GM13977 (cell line): ENCODE measurements around the gene VRTN.
"Not testable (repeated sequence)": the region's sequence is repeated elsewhere in the genome, so short reads cannot be mapped to it uniquely, and the experiment has no call there.

Source experiments
- DNase-seq: peaks from one replicate; pipeline ENCODE4 v3.0.0; 2012; ENCODE audit warnings: low spot score
- CTCF ChIP-seq: IDR thresholded peaks from 2 replicates; pipeline ENCODE4 v1.5.1; 2012; ENCODE audit warnings: mild to moderate bottlenecking, control low read depth; ENCODE audit not compliant: insufficient read depth; ENCODE audit errors: extremely low read depth, missing control alignments
- in situ Hi-C: fragments of 300-500 bp; cut with MboI; formaldehyde crosslinking; loops from one replicate; pipeline ENCODE4 v1.12.0; 2022; ENCODE audit warnings: low sequenced_read_pairs, low pct_unique_long_range_greater_than_20kb, mixed read lengths, inconsistent platforms; ENCODE audit not compliant: unreplicated experiment

VRTN gene

GRCh38 chr14:74326369-74327152 lies 21.7 kb upstream of the VRTN start:
- in situ Hi-C loops: no loop called here
- DNase-seq: no peak
- TF ChIP-seq CTCF: no peak

- DNase-seq, in situ Hi-C loops: not testable (repeated sequence)
Measured at GRCh38 chr14:74329950-74330552, 18.2 kb upstream of the VRTN start.

- DNase-seq: no peak
- no peak for TF ChIP-seq CTCF
- in situ Hi-C loops: no loop called here
Measured at GRCh38 chr14:74333909-74334308, 14.4 kb upstream of the VRTN start.

- in situ Hi-C loops: no loop called here
- DNase-seq: no peak
- no peak for TF ChIP-seq CTCF
Measured at GRCh38 chr14:74346341-74346740, 1.9 kb upstream of the VRTN start.

GRCh38 chr14:74347097-74347794 lies 1.0 kb upstream of the VRTN start:
- in situ Hi-C loops: no loop called here
- DNase-seq: no peak
- no peak for TF ChIP-seq CTCF

GRCh38 chr14:74347795-74348100 lies 523 bp upstream of the VRTN start:
- TF ChIP-seq CTCF: no peak
- in situ Hi-C loops: no loop called here
- DNase-seq: no peak
